ENCODE results near the gene C17orf50. TPM values are rescaled to one million over a fixed set of nuclear protein-coding genes. Genes with fewer than 3 reads are reported as not detected.

The C17orf50 gene
- total and polyA plus RNA-seq, 11 donors, result 0.19 TPM; not detected in 10

- ATAC-seq (peak in 1 of 4 donors; percentile 14), DNase-seq (no peak)
- TF ChIP-seq CTCF (IDR thresholded peaks at IDR 0.05) (no peak), POLR2A (IDR thresholded peaks at IDR 0.05) (no peak)
- WGBS, 4 donors, result 63 to 69% (median 64%) methylated on average over 5 of the region's 5 CpGs
- intact Hi-C loops (cut with DNase I), result no loop called here
- Histone ChIP-seq H3K36me3 (peaks cover 0 to 59% (median 36%) of the 10 kb centered on the region in 9 donors), H3K4me3 (no peak overlapping the region), H3K9me3 (no peaks in the 10 kb centered on the region), H3K27me3 (no peaks in the 10 kb centered on the region), H3K27ac (peak overlapping the region in 3 of 12 donors; percentile 19 to 33 (median 29)), H3K4me1 (peaks cover 0 to 39% (median 21%) of the 10 kb centered on the region in 12 donors)
Observed at GRCh38 chr17:35726953-35727460, 33.7 kb upstream of the C17orf50 start.

- no peak for ATAC-seq
- H3K4me3 ChIP-seq, result no peak overlapping the region
- WGBS, 4 donors, result 89 to 95% (median 92%) methylated on average over 5 of the region's 5 CpGs
- no peak overlapping the region for H3K27ac ChIP-seq
- no peaks in the 10 kb centered on the region for H3K9me3 ChIP-seq
- DNase-seq, result no peak
- H3K36me3 ChIP-seq, result peaks cover 0 to 52% (median 30%) of the 10 kb centered on the region in 9 donors
- intact Hi-C loops (cut with DNase I), result no loop called here
- no peaks in the 10 kb centered on the region for H3K27me3 ChIP-seq
- TF ChIP-seq POLR2A (IDR thresholded peaks at IDR 0.05), result no peak
- TF ChIP-seq CTCF (IDR thresholded peaks at IDR 0.05), result no peak
- peaks cover 0 to 45% (median 24%) of the 10 kb centered on the region in 12 donors for H3K4me1 ChIP-seq
Observed at GRCh38 chr17:35727635-35728034, 33.1 kb upstream of the C17orf50 start.

GRCh38 chr17:35728551-35728950 lies 32.1 kb upstream of the C17orf50 start:
- no peak overlapping the region for H3K27ac ChIP-seq
- 90 to 93% (median 92%) methylated on average over 3 of the region's 3 CpGs for WGBS, 4 donors
- peaks cover 0 to 43% (median 21%) of the 10 kb centered on the region in 9 donors for H3K36me3 ChIP-seq
- DNase-seq (no peak), ATAC-seq (no peak)
- TF ChIP-seq CTCF (IDR thresholded peaks at IDR 0.05) (no peak), POLR2A (IDR thresholded peaks at IDR 0.05) (no peak)
- H3K4me1 ChIP-seq, result peaks cover 0 to 47% (median 24%) of the 10 kb centered on the region in 12 donors
- H3K4me3 ChIP-seq, result no peak overlapping the region
- H3K9me3 ChIP-seq, result no peaks in the 10 kb centered on the region
- intact Hi-C loops (cut with DNase I), result no loop called here
- no peaks in the 10 kb centered on the region for H3K27me3 ChIP-seq

GRCh38 chr17:35729405-35729833 lies 31.3 kb upstream of the C17orf50 start:
- DNase-seq (no peak), ATAC-seq (no peak)
- no peak overlapping the region for H3K27ac ChIP-seq
- H3K27me3 ChIP-seq, result no peaks in the 10 kb centered on the region
- WGBS, 4 donors, result 83 to 97% (median 91%) methylated on average over 4 of the region's 4 CpGs
- no peaks in the 10 kb centered on the region for H3K9me3 ChIP-seq
- H3K36me3 ChIP-seq, result peaks cover 0 to 35% (median 12%) of the 10 kb centered on the region in 9 donors
- TF ChIP-seq CTCF (IDR thresholded peaks at IDR 0.05) (no peak), POLR2A (IDR thresholded peaks at IDR 0.05) (no peak)
- no peak overlapping the region for H3K4me3 ChIP-seq
- intact Hi-C loops (cut with DNase I), result no loop called here
- H3K4me1 ChIP-seq, result peaks cover 0 to 47% (median 24%) of the 10 kb centered on the region in 12 donors
